Measurements from ENCODE around the gene LTA. TPM values are rescaled to one million over a fixed set of nuclear protein-coding genes. Genes with fewer than 3 reads are reported as not detected.
A peak's percentile ranks its signal among the peaks of the same experiment; 100 is the strongest.

Gene LTA
- total RNA-seq, 2 donors from 2014 or later = 1,187 to 3,727 TPM

DNA sequence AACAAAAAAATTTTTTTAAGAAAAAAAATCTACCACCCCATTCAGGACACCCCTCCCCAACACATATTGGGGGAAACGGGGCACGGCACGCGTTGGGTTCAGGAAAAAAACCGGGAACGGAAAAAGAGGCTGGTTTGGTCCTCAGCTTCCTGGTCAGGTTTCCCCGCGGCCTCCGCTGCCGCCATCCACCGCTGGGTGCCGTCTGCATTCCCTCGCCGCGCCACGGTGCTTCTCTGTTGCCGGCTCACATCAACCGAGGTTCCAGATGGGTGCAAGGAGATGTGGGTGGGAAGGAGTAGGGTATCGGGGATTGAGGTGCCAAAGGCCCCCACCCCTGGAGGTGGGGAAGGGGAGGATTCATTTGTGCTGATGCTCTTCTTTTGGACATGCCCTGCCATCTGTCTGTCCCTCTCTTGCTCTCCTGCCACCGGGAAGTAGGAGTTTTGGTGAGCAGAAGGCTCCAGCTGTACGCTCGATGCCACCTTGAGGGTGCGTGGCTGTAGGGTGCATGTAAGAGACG lies 37.5 kb upstream of the LTA start:
- ATAC-seq (no peak), DNase-seq (ENCODE audit: low spot score) (no peak)
- no peaks in the 10 kb centered on the region for H3K27me3 Mint-ChIP-seq
- no peak overlapping the region for H3K27ac Mint-ChIP-seq
- H3K4me3 Mint-ChIP-seq = no peak overlapping the region
- no peaks in the 10 kb centered on the region for H3K9me3 Mint-ChIP-seq
- H3K36me3 Mint-ChIP-seq = peaks cover 55% of the 10 kb centered on the region
- H3K4me1 Mint-ChIP-seq (ENCODE audit: low read depth in 2 of 2) = peaks cover 33 to 53% of the 10 kb centered on the region in 2 donors

DNA sequence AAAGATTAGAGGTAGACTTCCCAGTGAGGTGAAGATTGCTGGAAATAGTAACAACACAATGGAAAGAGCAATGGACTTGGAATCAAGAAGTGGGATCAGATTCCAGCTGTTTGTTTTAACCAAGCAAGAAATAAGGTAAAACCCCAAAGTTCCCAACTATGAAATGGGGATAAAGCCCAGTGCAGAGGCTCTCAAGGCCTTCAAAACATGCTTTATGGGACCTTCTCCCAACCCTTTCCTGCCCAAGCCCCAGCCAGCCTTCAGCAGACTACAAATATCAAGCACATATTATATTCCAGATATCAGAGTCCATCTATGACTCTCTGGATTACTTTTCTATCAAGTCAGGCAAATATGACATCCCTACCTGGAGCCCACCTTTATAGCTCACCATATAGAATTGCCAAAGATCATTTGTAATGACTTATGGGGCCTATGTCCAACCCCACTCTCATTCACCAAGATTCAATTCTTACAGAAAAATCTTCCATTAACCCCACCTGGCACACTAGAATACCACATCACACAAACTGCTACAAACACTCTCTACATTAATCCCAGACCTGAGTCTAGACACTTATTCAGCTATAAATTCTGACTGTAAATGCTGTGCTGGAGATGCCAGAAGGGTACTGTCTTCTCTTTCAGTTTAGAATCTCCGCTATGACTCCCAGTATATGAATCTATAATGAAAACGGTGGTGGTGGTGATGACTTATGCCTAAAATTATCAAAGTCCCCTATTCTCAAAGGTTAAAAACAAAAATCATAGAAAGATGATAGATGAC lies 36.4 kb upstream of the LTA start:
- no peak for ATAC-seq

GRCh38 chr6:31538805-31539400 lies 33.2 kb upstream of the LTA start:
- no peaks in the 10 kb centered on the region for H3K27me3 Mint-ChIP-seq

More for the DNA sequence above, 36.4 kb upstream of the LTA start:
- H3K27me3 Mint-ChIP-seq = no peaks in the 10 kb centered on the region
- H3K36me3 Mint-ChIP-seq = peaks cover 58% of the 10 kb centered on the region
- H3K27ac Mint-ChIP-seq = no peak overlapping the region
- no peak for DNase-seq (ENCODE audit: low spot score)
- H3K4me1 Mint-ChIP-seq (ENCODE audit: low read depth in 2 of 2) = peaks cover 42 to 58% of the 10 kb centered on the region in 2 donors
- H3K9me3 Mint-ChIP-seq = no peaks in the 10 kb centered on the region
- H3K4me3 Mint-ChIP-seq = no peak overlapping the region

DNA sequence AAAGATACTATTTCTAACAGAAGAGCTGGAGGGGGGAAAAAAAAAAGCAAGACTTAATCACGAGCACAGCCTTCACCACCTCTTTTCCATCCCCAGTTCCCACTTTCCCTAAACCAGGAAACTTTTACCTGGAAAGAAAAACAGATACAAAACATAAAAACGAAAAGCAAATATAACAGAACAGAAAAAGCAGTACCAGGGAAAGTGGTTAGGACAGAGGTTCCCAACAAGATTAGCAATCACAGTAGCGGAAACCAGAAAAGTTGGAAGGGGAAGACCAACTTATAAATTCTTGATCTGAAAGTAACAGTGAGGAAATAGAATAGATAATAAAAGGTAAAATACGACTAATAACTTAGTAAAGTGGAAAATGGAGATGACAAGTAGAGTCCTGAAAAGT lies 31.4 kb upstream of the LTA start:
- peaks cover 46 to 47% of the 10 kb centered on the region in 2 donors for H3K4me1 Mint-ChIP-seq (ENCODE audit: low read depth in 2 of 2)
- H3K27me3 Mint-ChIP-seq = no peaks in the 10 kb centered on the region
- peaks cover 45% of the 10 kb centered on the region for H3K36me3 Mint-ChIP-seq
- peak overlapping the region; percentile 80 for H3K4me3 Mint-ChIP-seq
- H3K9me3 Mint-ChIP-seq = no peaks in the 10 kb centered on the region
- no peak for ATAC-seq
- peak overlapping the region; percentile 87 to 91 for H3K27ac Mint-ChIP-seq
- no peak for DNase-seq (ENCODE audit: low spot score)

More at GRCh38 chr6:31538805-31539400, 33.2 kb upstream of the LTA start:
- Mint-ChIP-seq H3K27ac (peak overlapping the region; percentile 87 to 91), H3K36me3 (peaks cover 52% of the 10 kb centered on the region), H3K9me3 (no peaks in the 10 kb centered on the region), H3K4me1 (ENCODE audit: low read depth in 2 of 2) (peaks cover 48 to 54% of the 10 kb centered on the region in 2 donors), H3K4me3 (peak overlapping the region; percentile 80)
- DNase-seq (ENCODE audit: low spot score) = no peak
- no peak for ATAC-seq

GRCh38 chr6:31541059-31541657 lies 30.9 kb upstream of the LTA start:
- ATAC-seq (peak; percentile 38 to 44), DNase-seq (ENCODE audit: low spot score) (peak; percentile 71)
- H3K4me3 Mint-ChIP-seq = peak overlapping the region; percentile 80
- H3K36me3 Mint-ChIP-seq = peaks cover 40% of the 10 kb centered on the region
- no peaks in the 10 kb centered on the region for H3K9me3 Mint-ChIP-seq
- H3K27me3 Mint-ChIP-seq = no peaks in the 10 kb centered on the region
- H3K27ac Mint-ChIP-seq = peak overlapping the region; percentile 87 to 91
- H3K4me1 Mint-ChIP-seq (ENCODE audit: low read depth in 2 of 2) = peaks cover 46% of the 10 kb centered on the region in 2 donors

DNA sequence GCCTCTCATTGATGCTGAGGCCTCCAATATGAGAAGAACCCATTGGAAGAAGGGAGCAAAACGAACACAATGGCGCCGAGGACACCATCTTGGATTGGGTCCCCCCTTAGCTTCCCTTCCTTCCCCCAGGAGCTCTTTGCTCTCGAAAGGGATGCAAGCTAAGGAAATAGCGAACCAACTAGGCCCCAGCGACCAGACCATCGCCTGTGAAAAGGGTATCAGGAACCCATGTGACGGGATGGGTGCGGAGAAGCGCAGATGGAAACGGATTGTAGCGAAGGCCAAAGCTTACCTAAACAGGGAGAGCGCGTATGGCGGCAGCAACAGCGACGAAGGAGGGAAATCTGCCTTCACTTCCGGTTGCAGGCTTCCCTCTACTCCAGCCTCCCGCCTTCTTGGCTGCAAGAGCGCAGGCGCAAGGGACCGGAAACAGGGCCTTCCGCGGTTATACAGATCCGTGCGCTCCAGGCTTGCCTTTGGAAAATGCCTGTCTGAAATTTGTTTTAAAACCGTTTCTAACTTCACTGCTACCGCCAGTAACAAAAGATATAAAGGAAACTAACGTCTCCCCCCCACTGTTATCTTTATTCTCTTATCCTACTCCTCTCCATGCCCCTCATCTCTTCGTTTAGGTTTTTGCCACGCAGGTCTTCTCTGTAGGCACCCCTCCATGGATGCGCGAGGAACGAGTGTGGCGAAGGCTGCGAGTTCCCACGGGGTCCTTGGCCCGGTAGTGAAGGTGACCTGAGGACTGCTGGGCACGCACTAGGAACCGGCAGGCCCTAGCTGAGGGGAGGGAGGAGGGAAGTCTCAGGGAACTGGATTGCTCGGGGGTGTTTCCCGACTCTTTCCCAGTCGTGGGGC lies 30.2 kb upstream of the LTA start, which contains the start of gene DDX39B:
Gene DDX39B, minus strand, starts transcription at position 346 of the 864 bp plus-strand sequence. CDS start 1,471 bp downstream, outside the sequence.
- Mint-ChIP-seq H3K4me3 (peak within 1 kb of the TSS; percentile 80), H3K36me3 (peaks cover 34% of the 10 kb centered on the region), H3K27ac (peak within 1 kb of the TSS; percentile 87 to 91), H3K4me1 (ENCODE audit: low read depth in 2 of 2) (peaks cover 47 to 48% of the 10 kb centered on the region in 2 donors), H3K27me3 (no peaks in the 10 kb centered on the region), H3K9me3 (no peaks in the 10 kb centered on the region)
- ATAC-seq (peak; percentile 90 to 94), DNase-seq (ENCODE audit: low spot score) (peak; percentile 97)

GRCh38 chr6:31543639-31544038 lies 28.4 kb upstream of the LTA start:
- H3K4me3 Mint-ChIP-seq = no peak overlapping the region
- H3K36me3 Mint-ChIP-seq = peaks cover 29% of the 10 kb centered on the region
- H3K4me1 Mint-ChIP-seq (ENCODE audit: low read depth in 2 of 2) = peaks cover 49 to 57% of the 10 kb centered on the region in 2 donors
- peak overlapping the region in 1 of 2 donors; percentile 87 for H3K27ac Mint-ChIP-seq
- no peaks in the 10 kb centered on the region for H3K27me3 Mint-ChIP-seq
- DNase-seq (ENCODE audit: low spot score) (no peak), ATAC-seq (no peak)
- H3K9me3 Mint-ChIP-seq = no peaks in the 10 kb centered on the region

DNA sequence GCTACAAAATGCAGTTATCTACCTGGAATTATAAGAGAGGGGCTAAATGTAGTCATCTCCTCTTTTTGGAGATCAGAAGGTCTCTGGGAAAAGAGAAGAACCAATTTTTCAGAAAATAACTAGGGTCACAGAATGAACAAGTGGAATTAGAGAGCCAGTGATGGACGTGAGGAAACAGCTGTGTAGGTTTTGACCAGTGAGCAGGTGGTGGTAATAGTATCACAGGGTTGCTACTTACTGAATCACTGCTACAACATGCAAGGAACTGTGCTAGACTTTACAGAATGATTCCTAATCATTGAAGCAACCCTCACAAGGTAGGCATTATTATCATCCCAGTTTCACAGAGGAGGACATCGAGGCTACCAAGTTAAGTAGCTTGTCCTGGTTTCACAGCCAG lies 27.4 kb upstream of the LTA start:
- H3K36me3 Mint-ChIP-seq = peaks cover 18% of the 10 kb centered on the region
- H3K4me3 Mint-ChIP-seq = no peak overlapping the region
- no peak overlapping the region for H3K27ac Mint-ChIP-seq
- H3K27me3 Mint-ChIP-seq = no peaks in the 10 kb centered on the region
- DNase-seq (ENCODE audit: low spot score) = no peak
- no peak for ATAC-seq
- no peaks in the 10 kb centered on the region for H3K9me3 Mint-ChIP-seq
- peaks cover 39 to 48% of the 10 kb centered on the region in 2 donors for H3K4me1 Mint-ChIP-seq (ENCODE audit: low read depth in 2 of 2)

GRCh38 chr6:31545291-31545690 lies 26.8 kb upstream of the LTA start:
- peak overlapping the region; percentile 10 for H3K4me3 Mint-ChIP-seq
- H3K27ac Mint-ChIP-seq = peak overlapping the region in 1 of 2 donors; percentile 38
- peaks cover 34 to 42% of the 10 kb centered on the region in 2 donors for H3K4me1 Mint-ChIP-seq (ENCODE audit: low read depth in 2 of 2)

DNA sequence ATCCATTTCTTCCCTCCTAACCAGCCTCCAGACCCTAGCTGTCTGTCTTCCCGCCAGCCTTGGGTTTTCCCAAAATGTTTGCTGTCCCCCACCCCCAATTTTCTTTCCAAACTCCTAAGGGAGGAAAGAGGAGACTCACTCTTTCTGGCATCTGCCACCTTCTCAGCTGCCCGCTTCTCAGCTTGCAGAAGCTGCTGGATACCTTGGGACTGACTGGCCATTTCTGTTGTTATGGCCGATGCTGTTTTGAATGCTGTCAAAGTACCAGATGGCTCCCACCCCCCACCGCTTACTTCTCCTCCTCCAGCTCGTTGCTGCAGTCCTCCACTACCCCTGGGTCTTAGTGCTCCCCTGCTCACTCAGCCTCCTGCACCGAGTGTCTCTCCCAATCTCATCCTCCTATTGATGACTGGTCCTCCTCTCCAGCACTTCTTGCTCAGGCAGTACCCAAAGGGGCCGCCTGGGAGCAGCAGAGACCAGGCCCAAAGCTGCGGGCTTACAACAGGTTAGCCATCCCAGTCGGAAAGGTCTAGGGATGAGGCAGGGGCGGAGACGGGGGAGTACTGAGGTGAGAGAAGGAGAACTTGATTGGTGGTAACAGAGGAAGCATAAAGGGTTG lies 25.6 kb upstream of the LTA start, which contains the start of gene ATP6V1G2:
Gene ATP6V1G2, minus strand, starts transcription at position 270 of the 619 bp plus-strand sequence. Its CDS starts 49 bp downstream, at position 221.
- Mint-ChIP-seq H3K4me1 (ENCODE audit: low read depth in 2 of 2) (peaks cover 30 to 31% of the 10 kb centered on the region in 2 donors), H3K36me3 (peaks cover under 1% of the 10 kb centered on the region), H3K4me3 (peak within 1 kb of the TSS; percentile 99), H3K9me3 (no peaks in the 10 kb centered on the region), H3K27me3 (no peaks in the 10 kb centered on the region), H3K27ac (peak within 1 kb of the TSS; percentile 88 to 94)
- ATAC-seq = peak; percentile 73 to 77
- peak; percentile 82 for DNase-seq (ENCODE audit: low spot score)

More at GRCh38 chr6:31545291-31545690, 26.8 kb upstream of the LTA start:
- ATAC-seq (no peak), DNase-seq (ENCODE audit: low spot score) (no peak)
- Mint-ChIP-seq H3K27me3 (no peaks in the 10 kb centered on the region), H3K36me3 (peaks cover 12% of the 10 kb centered on the region), H3K9me3 (no peaks in the 10 kb centered on the region)

- H3K9me3 Mint-ChIP-seq = no peaks in the 10 kb centered on the region
- peak; percentile 93 to 95 for ATAC-seq
- no peaks in the 10 kb centered on the region for H3K36me3 Mint-ChIP-seq
- peak; percentile 96 for DNase-seq (ENCODE audit: low spot score)
- H3K4me3 Mint-ChIP-seq = peak within 1 kb of the TSS; percentile 99
- H3K27ac Mint-ChIP-seq = peak within 1 kb of the TSS; percentile 88 to 94
- H3K27me3 Mint-ChIP-seq = no peaks in the 10 kb centered on the region
- H3K4me1 Mint-ChIP-seq (ENCODE audit: low read depth in 2 of 2) = peaks cover 30% of the 10 kb centered on the region in 2 donors
These were observed 24.9 kb upstream of the LTA start, which contains the start of gene NFKBIL1 for GRCh38 chr6:31546958-31547726. TSS of gene NFKBIL1 (plus strand) at chr6:31547608. CDS start at chr6:31547695, 87 bp downstream.
